ENCODE data around the gene LRRC2.
A peak's percentile ranks its signal among the peaks of the same experiment; 100 is the strongest.

Gene LRRC2

DNA sequence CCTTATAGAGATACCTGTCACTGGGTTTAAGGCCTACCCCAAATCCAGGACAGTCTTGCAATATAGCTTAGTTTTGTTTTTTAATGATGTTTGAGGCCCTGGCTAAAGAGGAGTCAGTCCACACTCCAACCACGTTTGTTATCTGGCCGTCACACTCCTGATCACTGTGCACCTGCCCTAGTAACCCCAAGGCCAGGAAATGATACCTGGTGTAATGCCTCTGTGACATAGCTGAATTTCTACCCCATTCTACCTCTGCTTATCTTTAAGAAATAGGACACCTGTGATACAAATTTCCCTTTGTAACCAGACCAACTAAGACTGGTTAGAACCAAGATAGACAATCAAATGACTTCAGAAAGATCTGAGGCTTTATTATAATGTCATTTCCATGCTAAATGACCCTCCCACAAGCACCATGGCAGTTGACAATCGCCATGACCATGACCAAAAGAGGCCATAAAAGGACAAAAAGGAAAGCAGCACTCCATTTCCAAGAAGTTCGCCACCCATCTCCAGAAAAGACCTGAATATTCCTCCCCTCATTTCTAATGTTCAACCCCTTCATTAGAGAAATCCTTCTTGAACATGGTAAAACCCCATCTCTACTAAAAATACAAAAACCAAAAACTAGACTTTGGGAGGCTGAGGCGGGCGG, 73.1 kb downstream of the LRRC2 start:
- TF ChIP-seq, protein P1, sequence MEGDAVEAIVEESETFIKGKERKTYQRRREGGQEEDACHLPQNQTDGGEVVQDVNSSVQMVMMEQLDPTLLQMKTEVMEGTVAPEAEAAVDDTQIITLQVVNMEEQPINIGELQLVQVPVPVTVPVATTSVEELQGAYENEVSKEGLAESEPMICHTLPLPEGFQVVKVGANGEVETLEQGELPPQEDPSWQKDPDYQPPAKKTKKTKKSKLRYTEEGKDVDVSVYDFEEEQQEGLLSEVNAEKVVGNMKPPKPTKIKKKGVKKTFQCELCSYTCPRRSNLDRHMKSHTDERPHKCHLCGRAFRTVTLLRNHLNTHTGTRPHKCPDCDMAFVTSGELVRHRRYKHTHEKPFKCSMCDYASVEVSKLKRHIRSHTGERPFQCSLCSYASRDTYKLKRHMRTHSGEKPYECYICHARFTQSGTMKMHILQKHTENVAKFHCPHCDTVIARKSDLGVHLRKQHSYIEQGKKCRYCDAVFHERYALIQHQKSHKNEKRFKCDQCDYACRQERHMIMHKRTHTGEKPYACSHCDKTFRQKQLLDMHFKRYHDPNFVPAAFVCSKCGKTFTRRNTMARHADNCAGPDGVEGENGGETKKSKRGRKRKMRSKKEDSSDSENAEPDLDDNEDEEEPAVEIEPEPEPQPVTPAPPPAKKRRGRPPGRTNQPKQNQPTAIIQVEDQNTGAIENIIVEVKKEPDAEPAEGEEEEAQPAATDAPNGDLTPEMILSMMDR (IDR thresholded peaks at IDR 0.05; ENCODE audit: low read depth, low read length) = no peak

DNA sequence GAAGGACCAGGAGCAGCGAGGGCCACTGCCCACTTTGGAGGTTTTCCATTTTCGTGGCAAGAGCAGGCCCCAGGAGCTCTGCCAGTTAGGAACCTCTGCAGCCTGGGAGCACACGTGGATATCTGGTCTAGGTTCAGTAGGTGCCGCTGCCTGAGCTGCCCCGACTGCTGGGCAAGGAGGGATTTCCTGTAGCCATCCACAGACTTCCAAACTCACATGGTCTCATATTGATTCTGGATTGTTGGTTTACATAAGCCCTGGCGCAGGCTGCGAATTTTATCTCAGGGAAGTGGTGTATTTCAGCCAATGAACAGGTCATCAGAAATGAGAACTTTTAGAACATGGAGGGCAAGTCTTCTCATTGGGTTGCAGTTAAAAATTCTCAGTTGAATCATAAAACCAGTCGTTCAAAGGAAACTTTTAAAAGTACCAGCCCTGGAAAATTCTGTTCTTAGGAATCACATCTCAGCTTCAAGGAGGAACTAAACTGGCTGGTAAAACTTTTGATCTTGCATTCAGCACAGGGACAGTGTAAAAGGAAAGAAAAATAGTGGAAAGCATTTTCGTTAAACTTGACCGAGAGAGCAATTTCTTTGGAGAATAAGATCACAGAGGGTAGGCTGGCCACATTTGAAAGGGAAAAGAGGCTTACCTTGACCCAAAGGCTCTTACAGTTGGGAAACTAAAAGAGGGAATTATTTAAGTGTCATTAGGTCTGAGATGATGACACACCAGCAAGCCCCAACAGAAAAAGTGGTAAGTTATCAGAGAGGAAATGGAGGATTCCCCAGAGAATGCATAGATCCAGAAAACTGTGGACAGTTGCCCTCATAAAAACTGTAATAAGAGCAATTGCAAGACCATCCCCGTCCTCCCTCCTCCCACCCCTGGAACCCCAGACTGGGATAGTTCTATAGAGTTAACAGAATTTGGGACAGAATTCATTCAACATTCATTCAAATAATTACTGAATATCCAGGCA, 74.7 kb downstream of the LRRC2 start:
- no peak overlapping the region for H3K4me3 ChIP-seq (ENCODE audit: low read depth, low read length)
- TF ChIP-seq, protein P1 (IDR thresholded peaks at IDR 0.05; ENCODE audit: low read depth, low read length) = no peak

More for the DNA sequence above, 73.1 kb downstream of the LRRC2 start:
- H3K4me3 ChIP-seq (ENCODE audit: low read depth, low read length) = no peak overlapping the region

GRCh38 chr3:46490338-46491084, 75.6 kb downstream of the LRRC2 start:
- H3K4me3 ChIP-seq (ENCODE audit: low read depth, low read length) = no peak overlapping the region
- TF ChIP-seq, protein P1 (IDR thresholded peaks at IDR 0.05; ENCODE audit: low read depth, low read length) = no peak

- H3K4me3 ChIP-seq (ENCODE audit: low read depth, low read length) = no peak overlapping the region
- TF ChIP-seq, protein P1 (IDR thresholded peaks at IDR 0.05; ENCODE audit: low read depth, low read length) = no peak
These were observed 76.2 kb downstream of the LRRC2 start for GRCh38 chr3:46489875-46490274.

GRCh38 chr3:46489381-46489780, 76.7 kb downstream of the LRRC2 start:
- TF ChIP-seq, protein P1 (IDR thresholded peaks at IDR 0.05; ENCODE audit: low read depth, low read length) = no peak
- no peak overlapping the region for H3K4me3 ChIP-seq (ENCODE audit: low read depth, low read length)

- TF ChIP-seq, protein P1 (IDR thresholded peaks at IDR 0.05; ENCODE audit: low read depth, low read length) = peak; percentile 100
- H3K4me3 ChIP-seq (ENCODE audit: low read depth, low read length) = no peak overlapping the region
These were observed 77.3 kb downstream of the LRRC2 start for GRCh38 chr3:46488735-46489361.
